ENCODE measurements around the gene MYT1.
"Not testable (repeated sequence)": the region's sequence is repeated elsewhere in the genome, so short reads cannot be mapped to it uniquely, and the experiment has no call there.

Gene MYT1

DNA sequence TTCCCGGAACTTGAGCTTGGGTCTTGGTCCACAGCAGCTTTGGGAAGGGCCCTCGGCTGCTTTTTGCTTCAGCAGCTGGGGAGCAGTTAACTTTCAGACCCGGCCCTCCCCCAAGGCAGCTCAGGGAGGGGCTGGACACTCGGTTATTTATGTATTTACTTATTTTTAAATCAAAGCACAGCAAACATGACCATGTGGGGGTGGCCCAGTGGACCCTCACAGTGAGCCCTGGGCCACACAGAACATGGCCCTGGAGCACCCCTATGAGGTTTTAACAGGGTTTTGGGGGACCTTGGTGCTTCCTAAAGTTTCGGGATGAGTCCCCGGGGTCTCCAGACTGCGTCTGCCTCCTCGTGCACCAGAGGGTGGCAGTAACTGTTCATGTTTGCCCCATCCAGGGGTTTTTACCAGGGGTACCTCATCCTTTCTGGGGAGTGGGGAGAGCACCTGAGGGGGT, 30.3 kb upstream of the MYT1 start:
- no peak overlapping the region for H3K4me3 Mint-ChIP-seq
- ATAC-seq, result no peak
- H3K27ac Mint-ChIP-seq, result no peak overlapping the region
- H3K36me3 Mint-ChIP-seq, result peaks cover 5% of the 10 kb centered on the region
- H3K9me3 Mint-ChIP-seq, result no peaks in the 10 kb centered on the region
- peaks cover 28% of the 10 kb centered on the region for H3K27me3 Mint-ChIP-seq
- no peaks in the 10 kb centered on the region for H3K4me1 Mint-ChIP-seq

- not testable (repeated sequence) for H3K4me3 Mint-ChIP-seq, H3K36me3 Mint-ChIP-seq, H3K27ac Mint-ChIP-seq, ATAC-seq, H3K9me3 Mint-ChIP-seq, H3K4me1 Mint-ChIP-seq
- H3K27me3 Mint-ChIP-seq, result peaks cover 20% of the 10 kb centered on the region
Measured at GRCh38 chr20:64134744-64135143, 29.5 kb upstream of the MYT1 start.

DNA sequence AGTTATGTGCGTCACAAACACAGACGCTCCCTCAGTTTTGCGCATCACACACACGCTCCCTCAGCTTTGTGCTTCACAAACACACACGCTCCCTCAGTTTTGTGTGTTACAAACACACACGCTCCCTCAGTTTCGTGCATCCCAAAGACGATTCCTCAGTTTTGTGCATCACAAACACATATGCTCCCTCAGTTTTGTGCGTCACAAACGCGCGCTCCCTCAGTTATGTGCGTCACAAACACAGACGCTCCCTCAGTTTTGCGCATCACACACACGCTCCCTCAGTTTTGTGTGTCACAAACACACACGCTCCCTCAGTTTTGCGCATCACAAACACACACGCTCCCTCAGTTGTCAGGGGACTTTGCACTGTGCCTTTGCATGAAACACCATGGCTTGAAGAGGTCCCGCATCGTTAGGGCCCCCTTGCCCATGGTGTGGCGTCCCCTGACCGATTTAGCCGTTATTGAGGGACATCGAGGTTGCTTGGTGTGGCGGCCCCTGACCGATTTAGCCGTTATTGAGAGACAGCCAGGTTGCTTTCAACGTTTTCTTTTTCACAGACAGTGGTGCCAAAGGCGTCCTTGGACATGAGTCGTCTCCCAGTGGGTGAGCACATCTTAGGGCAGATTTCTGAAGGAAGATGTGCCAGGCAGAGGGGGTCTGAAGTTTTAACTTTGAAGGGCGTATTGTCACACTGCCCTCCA, 28.1 kb upstream of the MYT1 start:
- Mint-ChIP-seq H3K27me3 (peaks cover 24% of the 10 kb centered on the region), H3K27ac (no peak overlapping the region), H3K36me3 (no peaks in the 10 kb centered on the region), H3K9me3 (no peaks in the 10 kb centered on the region), H3K4me3 (no peak overlapping the region), H3K4me1 (no peaks in the 10 kb centered on the region)
- ATAC-seq, result no peak

DNA sequence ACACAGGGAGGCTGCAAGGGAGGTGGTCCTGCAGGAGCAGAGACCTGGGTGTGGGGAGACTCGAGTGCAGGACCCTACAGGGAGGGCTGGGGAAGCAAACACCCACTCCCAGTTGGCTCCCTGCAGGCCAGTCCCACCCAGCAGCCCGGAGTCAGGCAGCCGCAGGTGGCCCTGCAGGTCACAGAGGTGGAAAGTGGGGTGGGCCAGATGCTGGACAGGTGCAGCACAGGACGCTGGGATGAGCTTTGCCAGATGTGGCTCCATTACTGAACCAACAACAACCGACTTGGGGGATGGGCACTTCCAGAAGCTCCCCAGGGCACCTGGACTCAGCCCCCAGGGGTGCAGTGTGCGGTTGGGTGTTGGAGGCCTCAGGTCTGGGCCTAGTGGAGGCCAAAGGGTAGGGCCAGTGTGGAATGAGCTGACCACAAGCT, 26.6 kb upstream of the MYT1 start:
- Mint-ChIP-seq H3K36me3 (no peaks in the 10 kb centered on the region), H3K4me1 (no peaks in the 10 kb centered on the region), H3K9me3 (no peaks in the 10 kb centered on the region), H3K27ac (no peak overlapping the region), H3K27me3 (peaks cover 32% of the 10 kb centered on the region), H3K4me3 (no peak overlapping the region)
- ATAC-seq, result no peak

GRCh38 chr20:64138276-64138815, 25.9 kb upstream of the MYT1 start:
- H3K36me3 Mint-ChIP-seq, result no peaks in the 10 kb centered on the region

DNA sequence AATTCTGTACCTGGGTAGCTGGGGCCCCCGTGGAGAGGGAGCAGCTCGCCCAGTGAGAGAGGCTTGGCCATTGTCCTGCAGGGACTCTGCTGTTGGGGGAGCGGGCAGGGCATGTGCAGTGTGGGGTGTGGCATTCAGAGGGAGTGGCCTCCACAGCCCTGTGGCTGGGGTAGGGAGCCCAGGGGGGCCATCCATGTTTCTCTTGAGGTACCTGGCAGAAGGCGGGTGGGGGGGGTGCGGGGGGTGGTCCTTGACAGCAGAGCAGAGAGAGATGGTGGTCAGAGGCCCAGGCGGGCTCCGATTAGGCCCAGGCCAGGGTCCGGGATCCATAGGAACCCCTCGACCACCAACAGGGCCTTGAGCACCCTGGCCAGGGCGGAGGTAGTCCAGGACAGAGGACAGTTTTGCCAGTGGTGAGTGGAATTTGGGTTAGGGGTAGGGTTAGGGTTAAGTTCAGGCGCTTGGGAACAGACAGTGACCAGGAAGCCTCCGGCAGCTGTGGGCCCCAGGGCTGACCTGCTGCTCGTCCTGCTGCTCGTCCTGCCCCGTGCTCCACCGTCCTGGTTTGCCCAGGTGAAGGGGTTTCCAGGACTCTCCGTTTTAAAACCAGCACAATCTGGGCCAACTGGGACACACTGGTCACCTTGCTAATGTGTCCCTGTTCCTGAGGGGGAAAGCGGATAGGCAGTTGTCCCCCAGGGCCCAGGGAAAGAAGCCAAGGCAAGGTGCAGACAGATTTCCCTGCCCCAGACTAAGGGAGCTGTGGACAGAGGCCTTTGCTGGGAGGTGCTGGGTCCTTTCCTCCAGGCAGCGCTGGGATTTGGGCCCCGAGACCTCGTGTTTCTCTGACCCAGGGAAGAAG, 24.8 kb upstream of the MYT1 start:
- Mint-ChIP-seq H3K4me3 (no peak overlapping the region), H3K4me1 (no peaks in the 10 kb centered on the region), H3K27me3 (peaks cover 32% of the 10 kb centered on the region), H3K36me3 (peaks cover 4% of the 10 kb centered on the region), H3K27ac (no peak overlapping the region), H3K9me3 (peaks cover 6% of the 10 kb centered on the region)
- no peak for ATAC-seq

More at GRCh38 chr20:64138276-64138815, 25.9 kb upstream of the MYT1 start:
- H3K27me3 Mint-ChIP-seq, result peaks cover 32% of the 10 kb centered on the region
- ATAC-seq, result no peak
- H3K4me1 Mint-ChIP-seq, result no peaks in the 10 kb centered on the region
- no peak overlapping the region for H3K27ac Mint-ChIP-seq
- no peak overlapping the region for H3K4me3 Mint-ChIP-seq
- no peaks in the 10 kb centered on the region for H3K9me3 Mint-ChIP-seq

GRCh38 chr20:64140061-64140931, 24.0 kb upstream of the MYT1 start:
- no peak for ATAC-seq
- H3K27ac Mint-ChIP-seq, result no peak overlapping the region
- H3K4me3 Mint-ChIP-seq, result no peak overlapping the region
- peaks cover 13% of the 10 kb centered on the region for H3K36me3 Mint-ChIP-seq
- peaks cover 32% of the 10 kb centered on the region for H3K27me3 Mint-ChIP-seq
- peaks cover 12% of the 10 kb centered on the region for H3K9me3 Mint-ChIP-seq
- H3K4me1 Mint-ChIP-seq, result no peaks in the 10 kb centered on the region

GRCh38 chr20:64140956-64141355, 23.3 kb upstream of the MYT1 start:
- Mint-ChIP-seq H3K4me1 (no peaks in the 10 kb centered on the region), H3K9me3 (peaks cover 12% of the 10 kb centered on the region)

GRCh38 chr20:64142590-64142989, 21.7 kb upstream of the MYT1 start:
- Mint-ChIP-seq H3K4me1 (no peaks in the 10 kb centered on the region), H3K36me3 (peaks cover 13% of the 10 kb centered on the region), H3K27me3 (peaks cover 17% of the 10 kb centered on the region), H3K9me3 (peaks cover 12% of the 10 kb centered on the region), H3K4me3 (no peak overlapping the region), H3K27ac (no peak overlapping the region)
- no peak for ATAC-seq

More at GRCh38 chr20:64140956-64141355, 23.3 kb upstream of the MYT1 start:
- no peak for ATAC-seq
- H3K4me3 Mint-ChIP-seq, result no peak overlapping the region
- H3K27ac Mint-ChIP-seq, result no peak overlapping the region
- peaks cover 27% of the 10 kb centered on the region for H3K27me3 Mint-ChIP-seq
- peaks cover 13% of the 10 kb centered on the region for H3K36me3 Mint-ChIP-seq

DNA sequence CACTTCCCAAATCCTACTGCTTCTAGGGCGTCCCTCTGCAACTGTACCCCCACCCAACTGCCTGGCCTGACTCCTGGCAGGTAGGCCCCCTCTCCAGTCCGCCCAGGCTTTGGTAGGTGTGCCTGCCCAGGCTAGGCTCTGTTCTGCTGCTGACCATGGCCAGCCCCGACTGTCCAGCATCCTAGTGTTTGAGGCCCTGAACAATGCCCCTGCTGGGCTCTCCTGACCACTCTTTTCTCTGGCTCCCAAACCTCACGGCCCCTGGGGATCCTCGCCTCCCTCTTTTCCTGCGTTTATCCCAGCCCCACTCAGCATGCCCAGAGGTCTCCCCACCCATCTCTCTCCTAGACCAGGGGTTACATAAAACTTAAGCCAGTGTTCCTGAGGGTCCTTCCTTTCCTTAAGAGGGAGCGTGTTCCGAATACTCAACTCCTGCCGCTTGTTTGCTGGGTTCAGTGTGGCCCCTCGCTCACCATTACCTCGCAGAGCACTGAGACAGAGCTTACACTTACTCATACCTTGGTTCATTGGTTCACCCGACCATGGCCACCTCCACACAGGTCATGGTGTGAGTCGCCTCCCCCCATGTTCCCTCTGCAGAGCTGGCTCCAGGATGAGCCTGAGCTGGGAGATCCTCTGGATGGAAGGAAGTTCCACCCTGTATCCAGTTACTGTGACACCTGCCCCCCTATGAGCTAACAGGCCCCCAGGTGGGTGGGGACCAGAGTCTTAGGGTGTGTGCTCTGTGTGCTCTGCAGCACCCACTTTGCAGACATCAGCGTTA, 21.0 kb upstream of the MYT1 start:
- H3K36me3 Mint-ChIP-seq, result peaks cover 13% of the 10 kb centered on the region

DNA sequence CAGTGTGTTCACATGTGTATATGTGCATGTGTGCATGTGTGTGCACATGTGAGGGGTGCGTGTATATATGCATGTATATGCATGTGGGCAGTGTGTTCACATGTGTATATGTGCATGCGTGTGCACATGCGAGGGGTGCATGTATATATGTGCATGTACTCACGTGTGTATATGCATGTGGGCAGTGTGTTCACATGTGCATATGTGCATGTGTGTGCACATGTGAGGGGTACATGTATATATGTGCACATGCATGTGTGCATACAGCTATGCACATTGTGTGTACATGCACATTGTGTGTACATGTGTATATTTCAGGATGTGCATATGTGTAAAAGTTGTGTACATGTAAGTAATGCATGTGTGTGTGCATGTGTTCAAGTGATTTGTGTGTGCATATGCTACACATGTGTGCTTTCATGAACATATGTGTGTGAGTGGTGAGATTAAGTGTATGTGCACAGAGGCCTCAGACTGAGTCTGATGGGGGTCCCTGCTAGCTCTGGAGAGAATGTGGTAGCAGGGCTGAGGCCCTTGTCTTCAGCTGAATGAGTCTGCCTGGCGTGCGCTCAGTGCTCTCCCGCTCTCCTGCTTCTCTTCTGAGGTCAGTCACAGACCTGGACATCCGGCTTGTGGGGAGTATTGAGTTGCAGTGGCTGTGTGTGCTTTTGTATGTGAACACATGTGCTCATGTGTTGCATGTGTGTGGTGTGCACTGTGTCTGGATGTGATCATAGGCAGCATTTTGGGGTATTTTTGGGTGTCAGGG, 19.9 kb upstream of the MYT1 start:
- Mint-ChIP-seq H3K27ac (no peak overlapping the region), H3K4me1 (no peaks in the 10 kb centered on the region), H3K9me3 (peaks cover 12% of the 10 kb centered on the region), H3K36me3 (peaks cover 13% of the 10 kb centered on the region), H3K4me3 (no peak overlapping the region), H3K27me3 (peaks cover 17% of the 10 kb centered on the region)
- ATAC-seq, result no peak

More for the DNA sequence above, 21.0 kb upstream of the MYT1 start:
- H3K4me1 Mint-ChIP-seq, result no peaks in the 10 kb centered on the region
- no peak overlapping the region for H3K4me3 Mint-ChIP-seq
- H3K27me3 Mint-ChIP-seq, result peaks cover 17% of the 10 kb centered on the region
- peaks cover 12% of the 10 kb centered on the region for H3K9me3 Mint-ChIP-seq
- ATAC-seq, result no peak
- H3K27ac Mint-ChIP-seq, result no peak overlapping the region

- Mint-ChIP-seq H3K27me3 (peaks cover 11% of the 10 kb centered on the region), H3K9me3 (peaks cover 12% of the 10 kb centered on the region), H3K36me3 (peaks cover 13% of the 10 kb centered on the region), H3K4me3 (no peak overlapping the region), H3K4me1 (no peaks in the 10 kb centered on the region), H3K27ac (no peak overlapping the region)
- ATAC-seq, result no peak
Measured at GRCh38 chr20:64145458-64146300, 18.6 kb upstream of the MYT1 start.

Data from stimulated activated memory B cell treated with anti-CD40 and anti-IgM and Interleukin-4, amounts not matched to agents 10 μg/mL and 1 μg/mL and 100 μg/mL, for 72 hours (primary cell).